ENCODE data around the gene SFXN5.

Gene SFXN5

GRCh38 chr2:72924353-72925240 is 146.9 kb downstream of the SFXN5 start:
- TF ChIP-seq MAX (IDR thresholded peaks at IDR 0.05) (no peak), REST (IDR thresholded peaks at IDR 0.05; ENCODE audit: low read depth) (no peak), RAD21 (IDR thresholded peaks at IDR 0.05; ENCODE audit: low read depth) (no peak), NFIC (IDR thresholded peaks at IDR 0.05) (no peak), USF1 (IDR thresholded peaks at IDR 0.05) (no peak), EP300 (IDR thresholded peaks at IDR 0.05; ENCODE audit: borderline replicate concordance) (no peak), YY1 (IDR thresholded peaks at IDR 0.05; ENCODE audit: low read depth) (no peak), TEAD4 (IDR thresholded peaks at IDR 0.05) (no peak), ZBTB7A (IDR thresholded peaks at IDR 0.05; ENCODE audit: low read depth) (no peak), CEBPB (IDR thresholded peaks at IDR 0.05) (no peak), CREB1 (IDR thresholded peaks at IDR 0.05; ENCODE audit: low read depth) (no peak), TAF1 (IDR thresholded peaks at IDR 0.05; ENCODE audit: low read depth) (no peak), TCF12 (IDR thresholded peaks at IDR 0.05; ENCODE audit: low read depth) (no peak), FOXM1 (IDR thresholded peaks at IDR 0.05; ENCODE audit: borderline replicate concordance, low read depth) (no peak), EGR1 (IDR thresholded peaks at IDR 0.05) (no peak)

- TF ChIP-seq EP300 (IDR thresholded peaks at IDR 0.05; ENCODE audit: borderline replicate concordance) (no peak), RAD21 (IDR thresholded peaks at IDR 0.05; ENCODE audit: low read depth) (no peak), TCF12 (IDR thresholded peaks at IDR 0.05; ENCODE audit: low read depth) (no peak), NFIC (IDR thresholded peaks at IDR 0.05) (no peak), ZBTB7A (IDR thresholded peaks at IDR 0.05; ENCODE audit: low read depth) (no peak), TAF1 (IDR thresholded peaks at IDR 0.05; ENCODE audit: low read depth) (no peak), FOXM1 (IDR thresholded peaks at IDR 0.05; ENCODE audit: borderline replicate concordance, low read depth) (no peak), USF1 (IDR thresholded peaks at IDR 0.05) (no peak), YY1 (IDR thresholded peaks at IDR 0.05; ENCODE audit: low read depth) (no peak), CREB1 (IDR thresholded peaks at IDR 0.05; ENCODE audit: low read depth) (no peak), EGR1 (IDR thresholded peaks at IDR 0.05) (no peak)
Observed at GRCh38 chr2:72923833-72924352, 147.6 kb downstream of the SFXN5 start.

- TF ChIP-seq YY1 (IDR thresholded peaks at IDR 0.05; ENCODE audit: low read depth) = no peak
- TF ChIP-seq NFIC (IDR thresholded peaks at IDR 0.05) = no peak
- TF ChIP-seq USF1 (IDR thresholded peaks at IDR 0.05) = no peak
- TF ChIP-seq CEBPB (IDR thresholded peaks at IDR 0.05) = no peak
- TF ChIP-seq EGR1 (IDR thresholded peaks at IDR 0.05) = no peak
- TF ChIP-seq CREB1 (IDR thresholded peaks at IDR 0.05; ENCODE audit: low read depth) = no peak
- TF ChIP-seq EP300 (IDR thresholded peaks at IDR 0.05; ENCODE audit: borderline replicate concordance) = no peak
- no peak for TF ChIP-seq REST (IDR thresholded peaks at IDR 0.05; ENCODE audit: low read depth)
- no peak for TF ChIP-seq TCF12 (IDR thresholded peaks at IDR 0.05; ENCODE audit: low read depth)
- no peak for TF ChIP-seq MAX (IDR thresholded peaks at IDR 0.05)
- TF ChIP-seq ZBTB7A (IDR thresholded peaks at IDR 0.05; ENCODE audit: low read depth) = no peak
- TF ChIP-seq TEAD4 (IDR thresholded peaks at IDR 0.05) = no peak
- no peak for TF ChIP-seq FOXM1 (IDR thresholded peaks at IDR 0.05; ENCODE audit: borderline replicate concordance, low read depth)
- TF ChIP-seq TAF1 (IDR thresholded peaks at IDR 0.05; ENCODE audit: low read depth) = no peak
- TF ChIP-seq RAD21 (IDR thresholded peaks at IDR 0.05; ENCODE audit: low read depth) = no peak
Observed at GRCh38 chr2:72921853-72922252, 149.7 kb downstream of the SFXN5 start.

- TF ChIP-seq EP300 (IDR thresholded peaks at IDR 0.05; ENCODE audit: borderline replicate concordance) (no peak), TEAD4 (IDR thresholded peaks at IDR 0.05) (no peak), NFIC (IDR thresholded peaks at IDR 0.05) (no peak), EGR1 (IDR thresholded peaks at IDR 0.05) (no peak), ZBTB7A (IDR thresholded peaks at IDR 0.05; ENCODE audit: low read depth) (no peak), FOXM1 (IDR thresholded peaks at IDR 0.05; ENCODE audit: borderline replicate concordance, low read depth) (no peak), USF1 (IDR thresholded peaks at IDR 0.05) (no peak), TCF12 (IDR thresholded peaks at IDR 0.05; ENCODE audit: low read depth) (no peak), CREB1 (IDR thresholded peaks at IDR 0.05; ENCODE audit: low read depth) (no peak), CEBPB (IDR thresholded peaks at IDR 0.05) (no peak), RAD21 (IDR thresholded peaks at IDR 0.05; ENCODE audit: low read depth) (no peak), MAX (IDR thresholded peaks at IDR 0.05) (no peak), YY1 (IDR thresholded peaks at IDR 0.05; ENCODE audit: low read depth) (no peak), TAF1 (IDR thresholded peaks at IDR 0.05; ENCODE audit: low read depth) (no peak), REST (IDR thresholded peaks at IDR 0.05; ENCODE audit: low read depth) (no peak)
Observed at GRCh38 chr2:72921088-72921851, 150.2 kb downstream of the SFXN5 start.
